Measurements from ENCODE around the gene LEP.

Gene LEP

DNA sequence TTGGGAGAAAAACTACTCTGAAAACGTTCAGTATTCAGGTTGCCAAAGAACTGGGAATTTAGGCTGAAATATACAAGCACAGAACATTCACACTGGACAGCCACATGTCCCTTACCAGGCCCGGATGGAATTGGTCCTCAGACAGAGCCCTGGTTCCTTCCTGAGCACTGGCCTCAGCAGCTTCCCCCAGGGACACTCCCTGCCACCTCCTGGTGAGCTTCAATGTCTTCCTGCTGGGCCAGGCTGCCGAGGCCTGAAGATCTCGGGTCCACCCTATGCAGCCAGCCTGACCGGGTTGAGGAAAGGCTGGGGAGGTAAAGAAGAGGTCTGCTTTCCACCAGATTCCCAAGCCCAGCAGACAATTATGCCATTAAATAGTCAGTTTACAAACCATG, 24.8 kb downstream of the LEP start:
- TF ChIP-seq, protein P1, sequence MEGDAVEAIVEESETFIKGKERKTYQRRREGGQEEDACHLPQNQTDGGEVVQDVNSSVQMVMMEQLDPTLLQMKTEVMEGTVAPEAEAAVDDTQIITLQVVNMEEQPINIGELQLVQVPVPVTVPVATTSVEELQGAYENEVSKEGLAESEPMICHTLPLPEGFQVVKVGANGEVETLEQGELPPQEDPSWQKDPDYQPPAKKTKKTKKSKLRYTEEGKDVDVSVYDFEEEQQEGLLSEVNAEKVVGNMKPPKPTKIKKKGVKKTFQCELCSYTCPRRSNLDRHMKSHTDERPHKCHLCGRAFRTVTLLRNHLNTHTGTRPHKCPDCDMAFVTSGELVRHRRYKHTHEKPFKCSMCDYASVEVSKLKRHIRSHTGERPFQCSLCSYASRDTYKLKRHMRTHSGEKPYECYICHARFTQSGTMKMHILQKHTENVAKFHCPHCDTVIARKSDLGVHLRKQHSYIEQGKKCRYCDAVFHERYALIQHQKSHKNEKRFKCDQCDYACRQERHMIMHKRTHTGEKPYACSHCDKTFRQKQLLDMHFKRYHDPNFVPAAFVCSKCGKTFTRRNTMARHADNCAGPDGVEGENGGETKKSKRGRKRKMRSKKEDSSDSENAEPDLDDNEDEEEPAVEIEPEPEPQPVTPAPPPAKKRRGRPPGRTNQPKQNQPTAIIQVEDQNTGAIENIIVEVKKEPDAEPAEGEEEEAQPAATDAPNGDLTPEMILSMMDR (IDR thresholded peaks at IDR 0.05; ENCODE audit: borderline replicate concordance, insufficient read depth, low read depth, low read length), result no peak
- H3K4me3 ChIP-seq (ENCODE audit: low read depth, low read length), result no peak overlapping the region

DNA sequence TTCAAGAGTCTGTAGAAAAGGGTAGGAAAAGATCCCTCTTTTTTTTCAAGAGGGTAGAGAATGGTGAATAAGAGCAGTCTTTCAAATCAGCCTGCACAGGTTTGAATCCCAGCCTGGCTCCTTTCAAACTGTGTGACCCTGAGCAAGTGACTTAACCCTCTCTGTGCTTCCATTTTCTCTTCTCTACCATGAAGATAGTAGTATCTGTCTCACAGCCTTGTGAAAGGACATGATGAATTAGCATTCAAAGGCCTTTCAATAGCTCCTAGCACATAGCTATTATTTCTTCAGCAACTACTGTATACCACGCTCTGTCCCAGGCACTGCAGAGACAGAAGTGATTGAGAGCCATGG, 25.4 kb downstream of the LEP start:
- TF ChIP-seq, protein P1 (IDR thresholded peaks at IDR 0.05; ENCODE audit: borderline replicate concordance, insufficient read depth, low read depth, low read length), result no peak
- no peak overlapping the region for H3K4me3 ChIP-seq (ENCODE audit: low read depth, low read length)

DNA sequence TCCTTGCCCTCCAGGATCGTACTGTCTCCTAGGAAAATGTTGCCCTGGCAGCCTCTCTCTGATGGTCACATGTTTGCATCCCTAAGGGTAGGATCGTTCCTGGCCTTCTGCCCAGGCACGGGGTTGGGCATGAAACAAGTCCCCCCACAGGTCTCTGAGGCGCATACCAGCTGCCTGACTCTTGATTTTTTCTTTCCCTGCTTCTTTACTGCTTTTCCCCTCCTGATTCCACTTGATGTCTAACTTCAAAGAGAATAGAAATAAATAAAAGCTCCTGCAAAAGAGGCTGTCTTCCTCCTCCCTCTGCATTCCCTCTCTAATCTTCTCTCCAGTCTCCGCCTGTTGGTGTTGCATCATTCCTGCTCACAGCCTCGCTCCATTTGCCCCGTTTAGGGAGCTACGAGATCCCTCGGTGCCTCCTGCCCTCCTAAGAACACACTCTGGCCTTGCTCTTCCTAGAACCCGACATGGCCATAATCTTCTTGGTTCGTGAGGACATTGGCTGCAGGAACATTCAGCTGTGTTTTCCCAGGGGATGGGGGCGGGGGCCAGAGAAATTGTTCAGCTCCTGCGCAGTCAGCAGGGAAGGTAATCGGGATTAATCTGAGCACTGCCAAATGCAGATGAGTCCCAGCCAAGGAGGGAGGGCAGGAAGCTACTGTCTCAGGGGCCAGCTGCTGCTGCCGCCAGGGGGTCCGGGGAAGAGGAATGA, 26.0 kb downstream of the LEP start:
- H3K4me3 ChIP-seq (ENCODE audit: low read depth, low read length), result no peak overlapping the region
- TF ChIP-seq, protein P1 (IDR thresholded peaks at IDR 0.05; ENCODE audit: borderline replicate concordance, insufficient read depth, low read depth, low read length), result no peak

DNA sequence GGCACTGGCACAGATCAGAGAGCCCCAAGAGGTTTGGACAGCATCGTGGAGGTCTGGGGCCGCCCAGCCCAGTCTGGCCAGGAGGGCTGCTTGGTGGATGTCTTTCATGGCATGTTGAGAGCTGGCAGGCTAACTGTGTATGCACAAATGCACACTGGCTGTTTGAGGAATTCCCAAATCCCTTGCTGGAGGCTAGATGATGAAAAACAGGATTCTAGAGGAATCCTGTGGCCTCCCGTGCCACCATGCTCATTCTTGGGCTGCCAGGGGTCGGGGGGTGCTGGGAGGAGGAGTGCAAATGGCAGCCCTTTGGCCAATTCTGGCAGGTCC, 26.5 kb downstream of the LEP start:
- H3K4me3 ChIP-seq (ENCODE audit: low read depth, low read length), result no peak overlapping the region
- TF ChIP-seq, protein P1 (IDR thresholded peaks at IDR 0.05; ENCODE audit: borderline replicate concordance, insufficient read depth, low read depth, low read length), result no peak

DNA sequence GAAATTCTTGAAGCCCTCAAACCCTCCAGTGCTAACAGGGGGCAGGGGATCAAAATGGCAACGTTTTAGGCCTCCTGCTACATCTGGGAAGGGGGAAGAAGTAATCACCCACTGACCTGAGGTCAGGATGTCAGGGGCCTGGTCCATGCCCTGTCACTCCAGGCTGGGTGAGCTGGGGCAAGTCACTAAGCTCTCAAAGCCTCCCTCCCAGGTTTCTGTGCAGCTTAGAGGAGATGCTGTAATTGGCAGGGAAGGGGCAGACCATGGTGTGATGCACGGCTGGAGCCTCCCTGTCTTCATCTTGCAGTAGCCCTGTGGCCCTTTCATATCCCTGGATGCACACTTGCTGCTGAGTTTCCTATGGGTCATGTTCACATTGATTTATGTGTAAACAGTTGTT, 27.2 kb downstream of the LEP start:
- TF ChIP-seq, protein P1 (IDR thresholded peaks at IDR 0.05; ENCODE audit: borderline replicate concordance, insufficient read depth, low read depth, low read length), result no peak
- H3K4me3 ChIP-seq (ENCODE audit: low read depth, low read length), result no peak overlapping the region

DNA sequence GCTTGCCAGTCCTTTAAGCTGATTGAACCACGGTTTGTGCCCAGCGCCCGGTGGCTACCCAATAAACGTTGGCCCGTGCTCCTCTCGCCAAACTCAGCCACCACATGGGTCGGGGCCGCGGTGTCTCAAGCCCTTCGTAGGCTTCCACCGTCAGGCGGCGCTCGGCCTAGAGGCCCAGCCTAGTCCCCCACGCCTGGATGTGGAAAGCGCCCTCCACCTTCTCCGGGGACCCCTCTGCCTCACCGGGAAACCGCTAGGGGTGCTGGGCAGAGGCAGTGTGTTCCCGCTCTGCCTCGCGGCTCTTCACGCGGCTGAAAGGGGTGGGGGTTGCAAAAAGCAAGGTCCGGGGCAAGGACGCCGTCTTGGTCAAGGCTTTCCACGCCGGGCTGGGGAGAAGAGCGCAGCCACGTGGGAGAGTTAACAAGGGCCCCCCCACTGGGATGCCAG, 29.8 kb downstream of the LEP start:
- TF ChIP-seq, protein P1 (IDR thresholded peaks at IDR 0.05; ENCODE audit: borderline replicate concordance, insufficient read depth, low read depth, low read length), result no peak
- no peak overlapping the region for H3K4me3 ChIP-seq (ENCODE audit: low read depth, low read length)

DNA sequence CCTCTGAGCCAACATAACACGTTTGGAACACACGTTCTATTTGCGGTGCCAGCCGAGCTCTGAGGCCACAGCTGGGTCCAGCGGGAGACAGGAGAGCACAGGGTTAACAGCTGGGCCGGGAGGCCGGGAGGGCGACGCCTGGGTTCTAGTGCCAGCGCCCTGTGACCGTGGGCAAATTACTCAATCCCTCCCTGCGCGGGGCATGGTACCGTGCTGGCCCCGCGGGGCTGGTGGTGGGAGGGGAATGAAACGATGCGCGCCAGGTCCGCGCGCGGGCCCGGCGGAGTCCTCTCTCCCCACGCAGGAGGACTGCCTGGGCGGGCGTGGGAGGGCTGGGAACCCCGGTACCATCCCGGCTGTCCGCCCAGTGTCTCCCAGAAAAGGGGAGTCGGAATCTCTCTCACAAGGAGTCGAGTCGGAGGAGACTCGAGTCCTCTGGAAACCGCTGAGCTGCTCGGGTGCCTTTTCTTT, 30.4 kb downstream of the LEP start:
- no peak overlapping the region for H3K4me3 ChIP-seq (ENCODE audit: low read depth, low read length)
- TF ChIP-seq, protein P1 (IDR thresholded peaks at IDR 0.05; ENCODE audit: borderline replicate concordance, insufficient read depth, low read depth, low read length), result no peak

Measured in GM12875 (cell line).